OCI-LY3 (cell line): ENCODE results near the gene CHN1.

Experiments
- H2AFZ ChIP-seq: fragments of 200-600, 300-600 bp; shearing (Covaris generic); 2 replicates; pipeline ENCODE4 v1.6.0; 2014; ENCODE audit warnings: antibody characterized with exemption, low read depth, low read length
- H3K27ac ChIP-seq: fragments of 200-600, 300-600 bp; sonication (generic); 2 replicates; pipeline ENCODE4 v1.5.1; 2014; ENCODE audit warnings: mild to moderate bottlenecking, low read length, moderate library complexity, mixed read lengths
- H3K27me3 ChIP-seq: fragments of 200-600, 300-600 bp; sonication (generic); 2 replicates; pipeline ENCODE4 v1.6.1; 2014; ENCODE audit warnings: low read depth, low read length, mixed read lengths
- H3K36me3 ChIP-seq: fragments of 200-600, 300-600 bp; sonication (generic); replicated peaks from 2 replicates; pipeline ENCODE3; 2014; ENCODE audit warnings: low read depth, low read length, mixed read lengths
- H3K4me1 ChIP-seq: fragments of 300-600, 200-600 bp; sonication (generic); 2 replicates; pipeline ENCODE4 v1.6.1; 2014; ENCODE audit warnings: low read length, mixed read lengths
- H3K4me2 ChIP-seq: fragments of 200-600, 300-600 bp; sonication (generic); 2 replicates; pipeline ENCODE4 v1.6.1; 2014; ENCODE audit warnings: low read length, mixed read lengths
- H3K4me3 ChIP-seq: fragments of 300-600, 200-600 bp; sonication (generic); 2 replicates; pipeline ENCODE4 v1.5.1; 2014; ENCODE audit warnings: antibody characterized with exemption, mild to moderate bottlenecking, low read length, moderate library complexity
- H3K79me2 ChIP-seq: fragments of 300-600, 200-600 bp; shearing (Covaris generic); 2 replicates; pipeline ENCODE4 v1.6.1; 2014; ENCODE audit warnings: mild to moderate bottlenecking, low read length, mixed read lengths
- H3K9ac ChIP-seq: fragments of 300-600, 200-600 bp; shearing (Covaris generic); 2 replicates; pipeline ENCODE4 v1.6.0; 2014; ENCODE audit warnings: mild to moderate bottlenecking, low read length, moderate library complexity
- H3K9me3 ChIP-seq: fragments of 200-600, 300-600 bp; shearing (Covaris generic); 2 replicates; pipeline ENCODE4 v1.6.1; 2014; ENCODE audit warnings: low read length, mixed read lengths; ENCODE audit not compliant: insufficient read depth
- H4K20me1 ChIP-seq: fragments of 200-600, 300-600 bp; sonication (generic); 2 replicates; pipeline ENCODE4 v1.6.1; 2016; ENCODE audit warnings: low read length, mixed read lengths; ENCODE audit not compliant: insufficient read depth
- CTCF ChIP-seq: fragments of 200-600, 300-600 bp; sonication (generic); IDR thresholded peaks from 2 replicates; pipeline ENCODE4 v1.5.1; 2014; ENCODE audit warnings: antibody characterized with exemption, low read length, low read depth
- EZH2phosphoT487 ChIP-seq: fragments of 200-600 bp; shearing (Covaris generic); IDR thresholded peaks from 2 replicates; pipeline ENCODE4 v1.6.1; 2018; ENCODE audit warnings: antibody characterized with exemption, mixed run types, low read depth

The CHN1 gene

DNA sequence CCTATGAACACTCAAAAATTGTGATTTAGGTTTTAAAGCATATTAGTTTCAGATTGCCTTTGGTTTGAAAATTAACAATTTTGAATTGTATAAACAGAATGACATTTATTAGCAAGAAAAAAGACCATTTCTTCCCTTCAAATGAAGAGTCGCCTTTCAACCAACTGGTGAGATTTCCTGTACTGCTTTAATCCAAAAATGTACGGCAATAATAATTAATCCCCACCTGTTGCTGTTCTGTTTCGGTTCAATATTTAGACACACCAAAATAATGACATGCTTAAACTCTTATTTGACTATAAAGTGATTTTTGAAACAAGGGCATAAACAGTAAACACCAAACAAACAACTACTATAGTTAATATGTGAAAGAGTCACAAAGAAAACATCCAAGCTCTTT is 39.6 kb downstream of the CHN1 start:
- H3K27ac ChIP-seq = no peak overlapping the region
- H3K4me1 ChIP-seq = 0 out of 2 replicates have a peak, but pooled peaks cover 2% of the 10 kb centered on the region
- H4K20me1 ChIP-seq = no peaks in the 10 kb centered on the region
- TF ChIP-seq EZH2phosphoT487 = no peak
- no peak for TF ChIP-seq CTCF
- no peak overlapping the region for H2AFZ ChIP-seq
- H3K9ac ChIP-seq = no peak overlapping the region
- H3K4me2 ChIP-seq = no peak overlapping the region
- H3K79me2 ChIP-seq = no peaks in the 10 kb centered on the region
- no peaks in the 10 kb centered on the region for H3K27me3 ChIP-seq
- no peaks in the 10 kb centered on the region for H3K36me3 ChIP-seq
- H3K4me3 ChIP-seq = no peak overlapping the region
- no peaks in the 10 kb centered on the region for H3K9me3 ChIP-seq

DNA sequence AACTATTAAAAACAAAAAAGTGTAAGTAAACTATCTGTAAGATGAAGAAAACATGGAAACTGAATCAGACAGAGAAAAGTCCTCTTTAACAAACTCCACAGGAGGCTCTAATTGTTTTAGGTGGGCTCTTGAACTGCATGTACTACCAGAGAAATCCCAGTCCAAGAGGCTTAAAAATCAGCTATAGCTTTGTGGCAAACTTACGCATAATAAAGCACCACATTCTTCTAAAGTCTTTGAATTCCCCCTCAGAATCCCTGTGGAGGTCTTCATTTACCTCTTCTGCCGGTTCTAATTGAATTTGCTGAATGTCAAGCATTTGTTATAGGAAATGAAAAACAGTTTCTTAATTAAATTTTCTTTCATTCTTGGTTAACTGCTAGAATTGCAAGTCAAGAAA is 40.8 kb downstream of the CHN1 start:
- no peaks in the 10 kb centered on the region for H3K79me2 ChIP-seq
- TF ChIP-seq CTCF = no peak
- TF ChIP-seq EZH2phosphoT487 = no peak
- H3K4me3 ChIP-seq = no peak overlapping the region
- no peak overlapping the region for H2AFZ ChIP-seq
- no peaks in the 10 kb centered on the region for H3K9me3 ChIP-seq
- H3K27ac ChIP-seq = no peak overlapping the region
- H3K9ac ChIP-seq = no peak overlapping the region
- no peaks in the 10 kb centered on the region for H4K20me1 ChIP-seq
- H3K27me3 ChIP-seq = no peaks in the 10 kb centered on the region
- H3K4me2 ChIP-seq = no peak overlapping the region
- 0 out of 2 replicates have a peak, but pooled peaks cover 2% of the 10 kb centered on the region for H3K4me1 ChIP-seq
- no peaks in the 10 kb centered on the region for H3K36me3 ChIP-seq

DNA sequence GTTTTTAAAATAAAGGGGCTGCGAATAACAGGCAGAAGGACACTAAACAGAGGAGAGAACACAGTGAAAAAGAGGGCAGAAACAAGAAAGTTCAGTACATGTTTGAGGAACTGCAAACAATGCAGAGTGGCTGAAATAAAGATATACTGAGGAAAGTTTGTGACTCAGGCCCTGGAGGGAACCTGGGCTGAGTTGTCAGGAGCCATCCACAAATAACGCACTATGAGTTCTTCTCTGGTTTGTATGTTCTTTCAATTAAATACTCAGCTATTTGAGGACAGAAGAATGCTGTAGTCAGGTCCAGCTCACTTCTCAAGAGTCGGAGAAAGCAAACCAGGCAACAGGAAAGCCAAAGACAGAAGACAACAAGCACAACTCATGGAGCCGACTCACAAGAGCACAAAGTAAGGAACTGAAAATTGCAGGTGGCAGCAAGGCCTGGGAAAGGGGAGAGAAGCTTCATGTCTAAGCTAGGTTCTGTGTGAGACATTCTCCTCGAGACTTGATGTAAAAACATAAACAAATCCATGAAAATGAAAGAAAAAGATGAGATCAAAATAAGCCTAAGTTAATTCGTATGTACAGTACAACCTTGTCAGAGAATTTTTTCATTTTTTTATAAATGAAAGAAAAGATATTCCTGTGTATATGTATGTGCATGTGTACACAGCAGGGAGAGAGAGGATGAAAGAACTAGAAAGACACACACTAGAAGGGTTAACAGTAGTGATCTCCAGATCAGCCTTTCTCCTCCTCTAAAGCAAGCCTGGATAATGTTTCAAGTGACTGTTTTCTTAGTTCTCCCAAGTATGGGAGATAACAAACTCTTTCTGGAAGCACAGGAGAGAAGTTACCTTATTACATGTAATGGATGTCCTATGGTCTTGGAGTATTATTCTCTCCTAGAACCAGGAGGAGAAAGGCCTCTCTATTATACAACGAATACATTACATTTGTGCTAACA is 41.5 kb downstream of the CHN1 start:
- Histone ChIP-seq H2AFZ (no peak overlapping the region), H3K79me2 (no peaks in the 10 kb centered on the region), H3K9me3 (no peaks in the 10 kb centered on the region), H3K36me3 (no peaks in the 10 kb centered on the region), H3K4me3 (no peak overlapping the region), H3K4me2 (no peak overlapping the region), H3K27me3 (no peaks in the 10 kb centered on the region), H3K27ac (no peak overlapping the region), H3K4me1 (0 out of 2 replicates have a peak, but pooled peaks cover 2% of the 10 kb centered on the region), H4K20me1 (no peaks in the 10 kb centered on the region), H3K9ac (no peak overlapping the region)
- TF ChIP-seq EZH2phosphoT487 = no peak

DNA sequence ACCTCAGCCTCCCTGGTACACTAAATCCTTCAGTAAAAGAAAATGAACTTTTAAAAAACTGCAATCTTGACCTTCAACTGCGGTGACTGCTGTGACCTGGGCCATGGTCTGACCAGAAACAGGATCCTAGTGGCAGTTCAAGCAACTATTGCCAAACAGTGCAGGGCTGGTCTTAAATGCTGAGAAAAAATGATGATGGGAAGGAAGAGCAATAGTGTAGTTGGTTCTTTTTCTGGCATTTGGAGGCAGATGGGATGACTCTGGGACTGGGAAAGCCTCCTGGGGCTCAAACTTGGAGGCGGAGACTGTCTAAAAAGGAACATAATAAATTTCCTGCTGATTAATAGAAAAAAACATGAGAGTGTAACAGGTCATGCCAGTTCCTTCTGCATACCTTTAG is 45.4 kb downstream of the CHN1 start:
- no peaks in the 10 kb centered on the region for H3K9me3 ChIP-seq
- H3K27me3 ChIP-seq = peaks cover 6% of the 10 kb centered on the region
- no peaks in the 10 kb centered on the region for H4K20me1 ChIP-seq
- H2AFZ ChIP-seq = no peak overlapping the region
- H3K4me1 ChIP-seq = 0 out of 2 replicates have a peak, but pooled peaks cover 2% of the 10 kb centered on the region
- no peaks in the 10 kb centered on the region for H3K79me2 ChIP-seq
- no peak overlapping the region for H3K4me3 ChIP-seq
- no peak for TF ChIP-seq CTCF
- no peak overlapping the region for H3K9ac ChIP-seq
- no peaks in the 10 kb centered on the region for H3K36me3 ChIP-seq
- no peak overlapping the region for H3K27ac ChIP-seq
- no peak overlapping the region for H3K4me2 ChIP-seq
